HepG2 (cell line): ENCODE measurements around the gene TAS1R3. TPM values are rescaled to one million over a fixed set of nuclear protein-coding genes. Genes with fewer than 3 reads are reported as not detected.
A peak's percentile ranks its signal among the peaks of the same experiment; 100 is the strongest.

ENCODE experiments used
- ATF1 ChIP-seq: IDR thresholded peaks from 2 replicates; pipeline ENCODE4 v1.6.1; 2016; ENCODE audit warnings: mild to moderate bottlenecking, control low read depth
- CENPX ChIP-seq: sonication (generic); formaldehyde crosslinking; IDR thresholded peaks from 2 replicates; pipeline ENCODE4 v1.9.0; 2021; ENCODE audit warnings: mild to moderate bottlenecking, missing genetic modification reagents, moderate library complexity
- DR1 ChIP-seq: sonication (generic); formaldehyde crosslinking; IDR thresholded peaks from 2 replicates; pipeline ENCODE4 v1.8.0; 2021; ENCODE audit warnings: mild to moderate bottlenecking, missing genetic modification reagents, inconsistent platforms
- KMT2B ChIP-seq: IDR thresholded peaks from 2 replicates; pipeline ENCODE4 v1.6.1; 2016; ENCODE audit warnings: missing genetic modification reagents, missing compliant biosample characterization
- MED8 ChIP-seq: sonication (generic); formaldehyde crosslinking; IDR thresholded peaks from 2 replicates; pipeline ENCODE4 v1.8.1; 2023; ENCODE audit warnings: mild to moderate bottlenecking, missing genetic modification reagents; ENCODE audit not compliant: insufficient replicate concordance
- ZNF530 ChIP-seq: sonication (generic); formaldehyde crosslinking; IDR thresholded peaks from 2 replicates; pipeline ENCODE4 v1.5.0; 2020; ENCODE audit warnings: low read depth, mild to moderate bottlenecking, missing genetic modification reagents
- ZSCAN21 ChIP-seq: sonication (generic); formaldehyde crosslinking; IDR thresholded peaks from 2 replicates; pipeline ENCODE4 v1.8.0; 2022; ENCODE audit warnings: mild to moderate bottlenecking, missing genetic modification reagents, moderate library complexity, borderline replicate concordance
- ZSCAN30 ChIP-seq: sonication (generic); formaldehyde crosslinking; IDR thresholded peaks from 2 replicates; pipeline ENCODE4 v1.5.0; 2020; ENCODE audit warnings: mild to moderate bottlenecking, missing genetic modification reagents
- polyA plus RNA-seq, 8 experiments: library from polyadenylated mRNA; depleted of rRNA in 3 of 8; stranded (reverse) in 7 of 8; unstranded in 1 of 8; fragments of >200 nt; fragmentation: Illumina TruSeq in 4 of 8; extraction: Trizol in 4 of 8; gene quantifications; 2 replicates each; pipeline versions ENCODE4 v1.2.1 to v1.2.3, GENCODE V29; 2011 to 2016; ENCODE audit warnings: low read depth in 4 of 8, missing spikeins in 1 of 8, mixed read lengths in 1 of 8; ENCODE audit not compliant: insufficient read depth in 1 of 8
- total RNA-seq, 5 experiments: library from RNA; depleted of rRNA; stranded (reverse); fragments of >200 nt; fragmentation: Illumina TruSeq; extraction: Trizol; gene quantifications; 2 replicates each; pipeline ENCODE4 v1.2.3, GENCODE V29; 2016; ENCODE audit warnings: low read depth in 1 of 5
- TF ChIP-seq, protein P1 (sequence below): sonication (generic); formaldehyde crosslinking; IDR thresholded peaks from 2 replicates; pipeline ENCODE4 v1.5.0; 2020; ENCODE audit warnings: mild to moderate bottlenecking, missing genetic modification reagents, borderline replicate concordance
- TF ChIP-seq, protein P2 (sequence below): sonication (generic); formaldehyde crosslinking; conservative IDR thresholded peaks from 2 replicates; pipeline ENCODE4 v1.8.0; 2022; ENCODE audit warnings: mild to moderate bottlenecking, moderate library complexity, missing genetic modification reagents
- TF ChIP-seq, protein P3 (sequence below): sonication (generic); formaldehyde crosslinking; IDR thresholded peaks from 2 replicates; pipeline ENCODE4 v1.4.0; 2020; ENCODE audit warnings: missing genetic modification reagents, borderline replicate concordance
- TF ChIP-seq, protein P4 (sequence below): sonication (generic); formaldehyde crosslinking; IDR thresholded peaks from 2 replicates; pipeline ENCODE4 v1.8.1; 2023; ENCODE audit warnings: missing genetic modification reagents, inconsistent platforms, borderline replicate concordance

TAS1R3 gene
- total and polyA plus RNA-seq, 2 of the 13 experiments (the other 11 are each of a cell fraction or from before 2014, with no cell fraction given) = 0.13 to 0.15 TPM

DNA sequence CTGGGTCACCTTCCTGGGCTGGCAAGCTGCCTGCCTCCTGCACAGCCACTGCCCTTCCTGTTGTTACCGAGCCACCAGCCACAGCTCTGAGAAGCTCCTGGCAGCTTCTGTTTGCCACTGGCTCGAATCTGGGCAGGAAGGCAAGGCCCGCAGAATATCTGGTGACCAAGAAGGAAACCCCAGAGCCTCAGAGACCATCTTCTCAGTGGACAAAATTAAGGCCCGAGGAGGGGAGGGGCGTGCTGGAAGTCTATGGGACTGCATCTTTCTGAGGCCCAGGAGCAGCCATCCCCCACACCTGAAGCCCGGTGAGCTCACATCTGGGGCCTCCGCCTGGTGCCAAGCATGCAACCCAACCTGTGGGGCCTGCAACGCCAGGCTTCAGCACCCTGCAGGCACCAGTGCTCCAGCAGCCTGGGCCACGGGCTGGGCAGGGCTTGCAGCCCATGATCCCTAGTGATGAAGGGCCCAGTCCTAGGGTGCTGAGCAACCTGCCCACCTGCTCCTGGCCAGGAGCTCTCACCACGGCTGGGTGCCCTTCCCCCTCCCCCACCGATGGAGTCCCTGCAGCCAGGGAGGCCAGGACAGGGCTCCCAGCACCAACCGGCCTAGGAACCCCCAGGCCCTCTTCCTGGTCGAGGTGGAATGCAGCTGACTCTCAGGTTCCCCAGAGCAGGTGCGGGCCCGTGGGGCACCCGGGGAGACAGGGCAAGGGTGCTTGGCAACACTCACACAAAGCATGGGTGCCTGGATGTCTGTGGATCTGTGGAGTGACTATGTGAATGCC is 5.6 kb upstream of the TAS1R3 start (continued):
- TF ChIP-seq, protein P1, sequence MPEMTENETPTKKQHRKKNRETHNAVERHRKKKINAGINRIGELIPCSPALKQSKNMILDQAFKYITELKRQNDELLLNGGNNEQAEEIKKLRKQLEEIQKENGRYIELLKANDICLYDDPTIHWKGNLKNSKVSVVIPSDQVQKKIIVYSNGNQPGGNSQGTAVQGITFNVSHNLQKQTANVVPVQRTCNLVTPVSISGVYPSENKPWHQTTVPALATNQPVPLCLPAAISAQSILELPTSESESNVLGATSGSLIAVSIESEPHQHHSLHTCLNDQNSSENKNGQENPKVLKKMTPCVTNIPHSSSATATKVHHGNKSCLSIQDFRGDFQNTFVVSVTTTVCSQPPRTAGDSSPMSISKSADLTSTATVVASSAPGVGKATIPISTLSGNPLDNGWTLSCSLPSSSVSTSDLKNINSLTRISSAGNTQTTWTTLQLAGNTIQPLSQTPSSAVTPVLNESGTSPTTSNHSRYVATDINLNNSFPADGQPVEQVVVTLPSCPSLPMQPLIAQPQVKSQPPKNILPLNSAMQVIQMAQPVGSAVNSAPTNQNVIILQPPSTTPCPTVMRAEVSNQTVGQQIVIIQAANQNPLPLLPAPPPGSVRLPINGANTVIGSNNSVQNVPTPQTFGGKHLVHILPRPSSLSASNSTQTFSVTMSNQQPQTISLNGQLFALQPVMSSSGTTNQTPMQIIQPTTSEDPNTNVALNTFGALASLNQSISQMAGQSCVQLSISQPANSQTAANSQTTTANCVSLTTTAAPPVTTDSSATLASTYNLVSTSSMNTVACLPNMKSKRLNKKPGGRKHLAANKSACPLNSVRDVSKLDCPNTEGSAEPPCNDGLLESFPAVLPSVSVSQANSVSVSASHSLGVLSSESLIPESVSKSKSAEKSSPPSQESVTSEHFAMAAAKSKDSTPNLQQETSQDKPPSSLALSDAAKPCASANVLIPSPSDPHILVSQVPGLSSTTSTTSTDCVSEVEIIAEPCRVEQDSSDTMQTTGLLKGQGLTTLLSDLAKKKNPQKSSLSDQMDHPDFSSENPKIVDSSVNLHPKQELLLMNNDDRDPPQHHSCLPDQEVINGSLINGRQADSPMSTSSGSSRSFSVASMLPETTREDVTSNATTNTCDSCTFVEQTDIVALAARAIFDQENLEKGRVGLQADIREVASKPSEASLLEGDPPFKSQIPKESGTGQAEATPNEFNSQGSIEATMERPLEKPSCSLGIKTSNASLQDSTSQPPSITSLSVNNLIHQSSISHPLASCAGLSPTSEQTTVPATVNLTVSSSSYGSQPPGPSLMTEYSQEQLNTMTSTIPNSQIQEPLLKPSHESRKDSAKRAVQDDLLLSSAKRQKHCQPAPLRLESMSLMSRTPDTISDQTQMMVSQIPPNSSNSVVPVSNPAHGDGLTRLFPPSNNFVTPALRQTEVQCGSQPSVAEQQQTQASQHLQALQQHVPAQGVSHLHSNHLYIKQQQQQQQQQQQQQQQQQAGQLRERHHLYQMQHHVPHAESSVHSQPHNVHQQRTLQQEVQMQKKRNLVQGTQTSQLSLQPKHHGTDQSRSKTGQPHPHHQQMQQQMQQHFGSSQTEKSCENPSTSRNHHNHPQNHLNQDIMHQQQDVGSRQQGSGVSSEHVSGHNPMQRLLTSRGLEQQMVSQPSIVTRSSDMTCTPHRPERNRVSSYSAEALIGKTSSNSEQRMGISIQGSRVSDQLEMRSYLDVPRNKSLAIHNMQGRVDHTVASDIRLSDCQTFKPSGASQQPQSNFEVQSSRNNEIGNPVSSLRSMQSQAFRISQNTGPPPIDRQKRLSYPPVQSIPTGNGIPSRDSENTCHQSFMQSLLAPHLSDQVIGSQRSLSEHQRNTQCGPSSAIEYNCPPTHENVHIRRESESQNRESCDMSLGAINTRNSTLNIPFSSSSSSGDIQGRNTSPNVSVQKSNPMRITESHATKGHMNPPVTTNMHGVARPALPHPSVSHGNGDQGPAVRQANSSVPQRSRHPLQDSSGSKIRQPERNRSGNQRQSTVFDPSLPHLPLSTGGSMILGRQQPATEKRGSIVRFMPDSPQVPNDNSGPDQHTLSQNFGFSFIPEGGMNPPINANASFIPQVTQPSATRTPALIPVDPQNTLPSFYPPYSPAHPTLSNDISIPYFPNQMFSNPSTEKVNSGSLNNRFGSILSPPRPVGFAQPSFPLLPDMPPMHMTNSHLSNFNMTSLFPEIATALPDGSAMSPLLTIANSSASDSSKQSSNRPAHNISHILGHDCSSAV (CRISPR knock-in tag) = no peak
- TF ChIP-seq, protein P2, sequence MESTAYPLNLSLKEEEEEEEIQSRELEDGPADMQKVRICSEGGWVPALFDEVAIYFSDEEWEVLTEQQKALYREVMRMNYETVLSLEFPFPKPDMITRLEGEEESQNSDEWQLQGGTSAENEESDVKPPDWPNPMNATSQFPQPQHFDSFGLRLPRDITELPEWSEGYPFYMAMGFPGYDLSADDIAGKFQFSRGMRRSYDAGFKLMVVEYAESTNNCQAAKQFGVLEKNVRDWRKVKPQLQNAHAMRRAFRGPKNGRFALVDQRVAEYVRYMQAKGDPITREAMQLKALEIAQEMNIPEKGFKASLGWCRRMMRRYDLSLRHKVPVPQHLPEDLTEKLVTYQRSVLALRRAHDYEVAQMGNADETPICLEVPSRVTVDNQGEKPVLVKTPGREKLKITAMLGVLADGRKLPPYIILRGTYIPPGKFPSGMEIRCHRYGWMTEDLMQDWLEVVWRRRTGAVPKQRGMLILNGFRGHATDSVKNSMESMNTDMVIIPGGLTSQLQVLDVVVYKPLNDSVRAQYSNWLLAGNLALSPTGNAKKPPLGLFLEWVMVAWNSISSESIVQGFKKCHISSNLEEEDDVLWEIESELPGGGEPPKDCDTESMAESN (CRISPR knock-in tag) = peak; percentile 65; the same call in 1 of the 2 replicates
- TF ChIP-seq, protein P3, sequence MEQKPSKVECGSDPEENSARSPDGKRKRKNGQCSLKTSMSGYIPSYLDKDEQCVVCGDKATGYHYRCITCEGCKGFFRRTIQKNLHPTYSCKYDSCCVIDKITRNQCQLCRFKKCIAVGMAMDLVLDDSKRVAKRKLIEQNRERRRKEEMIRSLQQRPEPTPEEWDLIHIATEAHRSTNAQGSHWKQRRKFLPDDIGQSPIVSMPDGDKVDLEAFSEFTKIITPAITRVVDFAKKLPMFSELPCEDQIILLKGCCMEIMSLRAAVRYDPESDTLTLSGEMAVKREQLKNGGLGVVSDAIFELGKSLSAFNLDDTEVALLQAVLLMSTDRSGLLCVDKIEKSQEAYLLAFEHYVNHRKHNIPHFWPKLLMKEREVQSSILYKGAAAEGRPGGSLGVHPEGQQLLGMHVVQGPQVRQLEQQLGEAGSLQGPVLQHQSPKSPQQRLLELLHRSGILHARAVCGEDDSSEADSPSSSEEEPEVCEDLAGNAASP (CRISPR knock-in tag) = no peak
- TF ChIP-seq, protein P4, sequence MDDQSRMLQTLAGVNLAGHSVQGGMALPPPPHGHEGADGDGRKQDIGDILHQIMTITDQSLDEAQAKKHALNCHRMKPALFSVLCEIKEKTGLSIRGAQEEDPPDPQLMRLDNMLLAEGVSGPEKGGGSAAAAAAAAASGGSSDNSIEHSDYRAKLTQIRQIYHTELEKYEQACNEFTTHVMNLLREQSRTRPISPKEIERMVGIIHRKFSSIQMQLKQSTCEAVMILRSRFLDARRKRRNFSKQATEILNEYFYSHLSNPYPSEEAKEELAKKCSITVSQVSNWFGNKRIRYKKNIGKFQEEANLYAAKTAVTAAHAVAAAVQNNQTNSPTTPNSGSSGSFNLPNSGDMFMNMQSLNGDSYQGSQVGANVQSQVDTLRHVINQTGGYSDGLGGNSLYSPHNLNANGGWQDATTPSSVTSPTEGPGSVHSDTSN = no peak
- TF ChIP-seq KMT2B (CRISPR knock-in tag) (no peak), ATF1 (CRISPR knock-in tag) (no peak), ZNF530 (no peak), DR1 (0 out of 2 replicates have a peak, but pooled peaks have one; percentile 12), ZSCAN21 (CRISPR knock-in tag) (no peak), MED8 (CRISPR knock-in tag) (peak; percentile 13), CENPX (no peak), ZSCAN30 (CRISPR knock-in tag) (no peak)
